ENCODE data around the gene LIME1. TPM values are rescaled to one million over a fixed set of nuclear protein-coding genes. Genes with fewer than 3 reads are reported as not detected.

The LIME1 gene
- total and polyA plus RNA-seq, 2 experiments from 2014 or later: 17.4 to 19.2 TPM

- TF ChIP-seq, protein P1, sequence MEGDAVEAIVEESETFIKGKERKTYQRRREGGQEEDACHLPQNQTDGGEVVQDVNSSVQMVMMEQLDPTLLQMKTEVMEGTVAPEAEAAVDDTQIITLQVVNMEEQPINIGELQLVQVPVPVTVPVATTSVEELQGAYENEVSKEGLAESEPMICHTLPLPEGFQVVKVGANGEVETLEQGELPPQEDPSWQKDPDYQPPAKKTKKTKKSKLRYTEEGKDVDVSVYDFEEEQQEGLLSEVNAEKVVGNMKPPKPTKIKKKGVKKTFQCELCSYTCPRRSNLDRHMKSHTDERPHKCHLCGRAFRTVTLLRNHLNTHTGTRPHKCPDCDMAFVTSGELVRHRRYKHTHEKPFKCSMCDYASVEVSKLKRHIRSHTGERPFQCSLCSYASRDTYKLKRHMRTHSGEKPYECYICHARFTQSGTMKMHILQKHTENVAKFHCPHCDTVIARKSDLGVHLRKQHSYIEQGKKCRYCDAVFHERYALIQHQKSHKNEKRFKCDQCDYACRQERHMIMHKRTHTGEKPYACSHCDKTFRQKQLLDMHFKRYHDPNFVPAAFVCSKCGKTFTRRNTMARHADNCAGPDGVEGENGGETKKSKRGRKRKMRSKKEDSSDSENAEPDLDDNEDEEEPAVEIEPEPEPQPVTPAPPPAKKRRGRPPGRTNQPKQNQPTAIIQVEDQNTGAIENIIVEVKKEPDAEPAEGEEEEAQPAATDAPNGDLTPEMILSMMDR (IDR thresholded peaks at IDR 0.05; ENCODE audit: low read depth, low read length): no peak
- peaks cover 20% of the 10 kb centered on the region for H3K36me3 ChIP-seq
Measured at GRCh38 chr20:63748934-63749270, 12.4 kb downstream of the LIME1 start.

DNA sequence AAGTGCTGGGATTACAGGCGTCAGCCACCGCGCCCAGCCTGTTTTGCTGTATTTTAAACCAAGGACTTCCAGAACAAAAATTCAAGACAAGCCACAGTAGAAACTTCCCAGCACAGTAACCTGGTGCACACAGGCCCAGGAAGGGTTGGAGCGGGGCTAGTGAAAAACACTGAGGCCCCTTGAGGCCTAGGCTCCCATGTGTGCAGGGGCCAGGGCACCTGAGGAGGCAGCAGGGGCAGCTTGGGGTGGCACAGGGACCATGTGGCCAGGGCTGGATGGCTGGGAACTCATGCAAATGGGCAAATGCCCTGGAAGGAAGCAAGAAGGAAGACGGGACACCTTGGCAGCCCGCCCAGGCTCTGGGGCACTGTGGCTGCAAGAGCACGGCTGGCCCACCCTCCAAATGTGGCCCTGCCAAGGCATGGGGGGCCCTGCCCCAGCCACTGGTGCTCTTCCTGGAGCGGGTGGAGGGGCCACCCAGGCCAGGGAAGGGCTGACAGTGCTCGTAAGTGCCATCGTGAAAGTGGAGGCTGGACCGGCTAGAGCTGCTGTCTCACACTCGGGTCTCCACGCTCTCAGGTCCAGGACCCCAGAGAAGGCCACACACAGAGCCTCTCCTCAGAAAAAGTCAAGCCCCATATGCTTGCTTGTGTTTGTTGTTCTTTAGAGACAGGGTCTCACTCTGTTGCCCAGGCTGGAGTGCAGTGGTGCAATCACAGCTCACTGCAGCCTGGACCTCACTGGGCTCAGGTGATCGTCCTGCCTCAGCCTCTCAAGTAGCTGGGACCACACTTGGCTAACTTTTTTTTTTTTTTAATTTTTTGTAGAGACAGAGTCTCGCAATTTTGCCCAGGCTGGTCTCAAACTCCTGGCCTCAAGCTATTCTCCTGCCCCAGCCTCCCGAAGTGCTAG is 13.4 kb downstream of the LIME1 start:
- TF ChIP-seq, protein P1 (IDR thresholded peaks at IDR 0.05; ENCODE audit: low read depth, low read length): no peak
- peaks cover 11% of the 10 kb centered on the region for H3K4me1 ChIP-seq (ENCODE audit: low read depth)
- no peaks in the 10 kb centered on the region for H3K27me3 ChIP-seq
- H3K36me3 ChIP-seq: peaks cover 11% of the 10 kb centered on the region
- no peak for DNase-seq (ENCODE audit: low read depth in 1 of 2, low spot score in 1 of 2)
- H3K9me3 ChIP-seq (ENCODE audit: low read depth): no peaks in the 10 kb centered on the region
- no peak overlapping the region for H3K4me3 ChIP-seq
- H3K27ac ChIP-seq: no peak overlapping the region

More at GRCh38 chr20:63748934-63749270, 12.4 kb downstream of the LIME1 start:
- Histone ChIP-seq H3K4me1 (ENCODE audit: low read depth) (peaks cover 10% of the 10 kb centered on the region), H3K27ac (no peak overlapping the region), H3K27me3 (no peaks in the 10 kb centered on the region), H3K9me3 (ENCODE audit: low read depth) (no peaks in the 10 kb centered on the region), H3K4me3 (no peak overlapping the region)
- no peak for DNase-seq (ENCODE audit: low read depth in 1 of 2, low spot score in 1 of 2)

DNA sequence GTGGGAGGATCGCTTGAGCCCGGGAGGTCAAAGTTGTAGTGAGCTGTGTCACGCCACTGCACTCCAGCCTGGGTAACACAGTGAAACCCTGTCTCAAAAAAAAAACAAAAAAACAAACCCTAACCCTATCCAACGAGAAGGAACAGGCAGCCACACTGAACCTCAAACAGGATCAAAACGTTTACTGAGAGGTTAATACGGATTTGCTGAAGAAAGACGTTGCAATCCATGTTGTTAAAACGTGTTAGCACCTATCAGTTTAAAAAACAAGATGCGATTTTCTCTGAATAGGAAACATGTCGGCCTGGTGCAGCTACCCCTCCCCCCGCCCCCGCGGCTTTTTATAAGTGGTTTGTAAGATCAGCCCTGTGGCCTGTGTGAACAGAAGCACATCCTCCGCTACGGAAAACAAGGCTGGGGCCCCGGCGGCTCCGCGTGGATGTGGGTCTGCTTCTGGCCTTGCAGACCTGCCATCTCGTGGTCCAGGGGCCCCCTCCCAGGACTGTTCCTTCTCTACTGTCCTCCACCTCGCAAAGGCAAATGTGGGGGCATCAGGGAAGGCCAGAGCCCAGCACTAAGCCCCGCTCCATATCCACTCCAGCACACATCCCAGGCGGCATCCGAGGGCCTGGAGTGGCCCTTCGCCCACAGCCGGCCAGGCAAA is 14.5 kb downstream of the LIME1 start:
- TF ChIP-seq, protein P1 (IDR thresholded peaks at IDR 0.05; ENCODE audit: low read depth, low read length): no peak
- Histone ChIP-seq H3K27ac (peak overlapping the region; percentile 76), H3K9me3 (ENCODE audit: low read depth) (no peaks in the 10 kb centered on the region), H3K27me3 (no peaks in the 10 kb centered on the region), H3K36me3 (peaks cover 5% of the 10 kb centered on the region), H3K4me3 (no peak overlapping the region), H3K4me1 (ENCODE audit: low read depth) (peaks cover 11% of the 10 kb centered on the region)
- no peak for DNase-seq (ENCODE audit: low read depth in 1 of 2, low spot score in 1 of 2)

- Histone ChIP-seq H3K4me3 (no peak overlapping the region), H3K36me3 (peaks cover 5% of the 10 kb centered on the region), H3K9me3 (ENCODE audit: low read depth) (no peaks in the 10 kb centered on the region), H3K27ac (peak overlapping the region; percentile 76), H3K27me3 (no peaks in the 10 kb centered on the region), H3K4me1 (ENCODE audit: low read depth) (peaks cover 11% of the 10 kb centered on the region)
- TF ChIP-seq, protein P1 (IDR thresholded peaks at IDR 0.05; ENCODE audit: low read depth, low read length): no peak
- DNase-seq (ENCODE audit: low read depth in 1 of 2, low spot score in 1 of 2): peak in 1 of 2 donors; percentile 24
Measured at GRCh38 chr20:63751471-63752271, 15.2 kb downstream of the LIME1 start.

- no peak for DNase-seq (ENCODE audit: low read depth in 1 of 2, low spot score in 1 of 2)
- TF ChIP-seq, protein P1 (IDR thresholded peaks at IDR 0.05; ENCODE audit: low read depth, low read length): no peak
Measured at GRCh38 chr20:63752411-63753101, 16.1 kb downstream of the LIME1 start.

More at GRCh38 chr20:63752411-63753101, 16.1 kb downstream of the LIME1 start:
- peaks cover 11% of the 10 kb centered on the region for H3K4me1 ChIP-seq (ENCODE audit: low read depth)
- no peak overlapping the region for H3K27ac ChIP-seq
- no peaks in the 10 kb centered on the region for H3K27me3 ChIP-seq
- H3K4me3 ChIP-seq: no peak overlapping the region
- peaks cover 5% of the 10 kb centered on the region for H3K36me3 ChIP-seq
- H3K9me3 ChIP-seq (ENCODE audit: low read depth): no peaks in the 10 kb centered on the region
